ENCODE measurements around the gene HOXD4. TPM values are rescaled to one million over a fixed set of nuclear protein-coding genes. Genes with fewer than 3 reads are reported as not detected.

HOXD4 gene
- total RNA-seq, 6 donors from 2014 or later, result 0.79 to 0.81 TPM; not detected in 4

DNA sequence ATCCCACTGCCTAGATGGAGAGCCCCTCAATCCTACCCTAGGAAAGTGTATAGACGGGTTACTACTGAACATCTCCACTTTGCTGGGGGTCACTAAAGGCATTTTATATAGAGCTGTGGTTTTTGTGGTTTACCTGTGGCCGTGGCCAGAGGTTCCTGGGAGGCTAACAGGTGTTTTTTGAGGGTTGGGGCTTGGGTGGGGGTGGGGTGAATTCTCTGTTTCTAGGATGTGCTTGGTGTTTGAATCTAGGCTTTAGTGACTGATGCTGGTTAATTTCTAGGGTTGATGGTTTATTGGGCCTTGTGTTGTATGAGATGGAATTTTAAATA is 14.1 kb upstream of the HOXD4 start:
- 20 to 25% methylated on average over 1 to 2 of the region's 2 CpGs for WGBS, 2 donors
- Histone ChIP-seq H3K4me1 (peaks cover 21 to 41% (median 26%) of the 10 kb centered on the region in 4 donors), H3K9me3 (no peaks in the 10 kb centered on the region), H3K4me3 (peak overlapping the region in 1 of 4 donors; percentile 40), H3K27ac (no peak overlapping the region), H3K27me3 (peaks cover 0 to 65% (median 44%) of the 10 kb centered on the region in 4 donors), H3K36me3 (no peaks in the 10 kb centered on the region)
- ATAC-seq (ENCODE audit: low FRiP score in 2 of 2), result no peak
- TF ChIP-seq POLR2AphosphoS5 (IDR thresholded peaks at IDR 0.05), result no peak
- no peak for DNase-seq

DNA sequence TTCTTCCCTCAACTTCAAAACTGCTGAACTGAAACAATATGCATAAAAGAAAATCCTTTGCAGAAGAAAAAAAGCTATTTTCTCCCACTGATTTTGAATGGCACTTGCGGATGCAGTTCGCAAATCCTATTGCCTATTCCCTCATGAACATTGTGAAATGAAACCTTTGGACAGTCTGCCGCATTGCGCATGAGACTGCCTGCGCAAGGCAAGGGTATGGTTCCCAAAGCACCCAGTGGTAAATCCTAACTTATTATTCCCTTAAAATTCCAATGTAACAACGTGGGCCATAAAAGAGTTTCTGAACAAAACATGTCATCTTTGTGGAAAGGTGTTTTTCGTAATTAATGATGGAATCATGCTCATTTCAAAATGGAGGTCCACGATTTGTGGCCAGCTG is 13.4 kb upstream of the HOXD4 start:
- no peak overlapping the region for H3K4me3 ChIP-seq
- H3K27me3 ChIP-seq, result peaks cover 0 to 58% (median 41%) of the 10 kb centered on the region in 4 donors
- ATAC-seq (ENCODE audit: low FRiP score in 2 of 2) (no peak), DNase-seq (no peak)
- 41 to 44% methylated on average over 8 of the region's 8 CpGs for WGBS, 2 donors
- H3K9me3 ChIP-seq, result no peaks in the 10 kb centered on the region
- no peaks in the 10 kb centered on the region for H3K36me3 ChIP-seq
- H3K27ac ChIP-seq, result no peak overlapping the region
- TF ChIP-seq, protein P1, sequence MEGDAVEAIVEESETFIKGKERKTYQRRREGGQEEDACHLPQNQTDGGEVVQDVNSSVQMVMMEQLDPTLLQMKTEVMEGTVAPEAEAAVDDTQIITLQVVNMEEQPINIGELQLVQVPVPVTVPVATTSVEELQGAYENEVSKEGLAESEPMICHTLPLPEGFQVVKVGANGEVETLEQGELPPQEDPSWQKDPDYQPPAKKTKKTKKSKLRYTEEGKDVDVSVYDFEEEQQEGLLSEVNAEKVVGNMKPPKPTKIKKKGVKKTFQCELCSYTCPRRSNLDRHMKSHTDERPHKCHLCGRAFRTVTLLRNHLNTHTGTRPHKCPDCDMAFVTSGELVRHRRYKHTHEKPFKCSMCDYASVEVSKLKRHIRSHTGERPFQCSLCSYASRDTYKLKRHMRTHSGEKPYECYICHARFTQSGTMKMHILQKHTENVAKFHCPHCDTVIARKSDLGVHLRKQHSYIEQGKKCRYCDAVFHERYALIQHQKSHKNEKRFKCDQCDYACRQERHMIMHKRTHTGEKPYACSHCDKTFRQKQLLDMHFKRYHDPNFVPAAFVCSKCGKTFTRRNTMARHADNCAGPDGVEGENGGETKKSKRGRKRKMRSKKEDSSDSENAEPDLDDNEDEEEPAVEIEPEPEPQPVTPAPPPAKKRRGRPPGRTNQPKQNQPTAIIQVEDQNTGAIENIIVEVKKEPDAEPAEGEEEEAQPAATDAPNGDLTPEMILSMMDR (IDR thresholded peaks at IDR 0.05), result no peak
- TF ChIP-seq POLR2A (IDR thresholded peaks at IDR 0.05), result no peak
- TF ChIP-seq EP300 (IDR thresholded peaks at IDR 0.05), result no peak
- TF ChIP-seq POLR2AphosphoS5 (IDR thresholded peaks at IDR 0.05), result no peak
- H3K4me1 ChIP-seq, result peaks cover 21 to 38% (median 24%) of the 10 kb centered on the region in 4 donors

DNA sequence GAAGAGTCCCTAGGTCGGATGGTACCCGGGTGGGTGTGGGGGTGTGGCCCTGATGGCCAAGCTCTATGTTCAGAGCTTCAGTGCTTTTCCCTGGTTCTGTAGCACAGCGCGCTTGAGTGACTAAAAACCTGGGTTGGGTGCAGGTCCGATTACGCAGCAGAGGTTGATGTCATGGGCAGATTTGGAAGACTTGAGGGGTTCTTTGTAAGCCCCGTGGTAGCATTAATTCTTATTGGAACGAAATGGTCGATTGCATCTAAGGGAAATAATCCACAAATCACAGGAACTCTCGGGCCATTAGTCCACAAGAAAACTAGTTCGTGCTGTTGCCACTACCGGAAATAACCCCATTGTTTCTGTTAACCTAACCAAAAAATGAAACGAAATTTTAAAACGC is 12.8 kb upstream of the HOXD4 start:
- Histone ChIP-seq H3K9me3 (no peaks in the 10 kb centered on the region), H3K27ac (no peak overlapping the region), H3K4me3 (no peak overlapping the region), H3K27me3 (peaks cover 0 to 60% (median 38%) of the 10 kb centered on the region in 4 donors), H3K36me3 (no peaks in the 10 kb centered on the region), H3K4me1 (peaks cover 21 to 38% (median 24%) of the 10 kb centered on the region in 4 donors)
- WGBS, 2 donors, result 13 to 17% methylated on average over 14 of the region's 14 CpGs
- ATAC-seq (ENCODE audit: low FRiP score in 2 of 2) (no peak), DNase-seq (no peak)
- TF ChIP-seq, protein P1 (IDR thresholded peaks at IDR 0.05), result no peak
- no peak for TF ChIP-seq EP300 (IDR thresholded peaks at IDR 0.05)
- TF ChIP-seq POLR2AphosphoS5 (IDR thresholded peaks at IDR 0.05), result no peak
- TF ChIP-seq POLR2A (IDR thresholded peaks at IDR 0.05), result no peak

DNA sequence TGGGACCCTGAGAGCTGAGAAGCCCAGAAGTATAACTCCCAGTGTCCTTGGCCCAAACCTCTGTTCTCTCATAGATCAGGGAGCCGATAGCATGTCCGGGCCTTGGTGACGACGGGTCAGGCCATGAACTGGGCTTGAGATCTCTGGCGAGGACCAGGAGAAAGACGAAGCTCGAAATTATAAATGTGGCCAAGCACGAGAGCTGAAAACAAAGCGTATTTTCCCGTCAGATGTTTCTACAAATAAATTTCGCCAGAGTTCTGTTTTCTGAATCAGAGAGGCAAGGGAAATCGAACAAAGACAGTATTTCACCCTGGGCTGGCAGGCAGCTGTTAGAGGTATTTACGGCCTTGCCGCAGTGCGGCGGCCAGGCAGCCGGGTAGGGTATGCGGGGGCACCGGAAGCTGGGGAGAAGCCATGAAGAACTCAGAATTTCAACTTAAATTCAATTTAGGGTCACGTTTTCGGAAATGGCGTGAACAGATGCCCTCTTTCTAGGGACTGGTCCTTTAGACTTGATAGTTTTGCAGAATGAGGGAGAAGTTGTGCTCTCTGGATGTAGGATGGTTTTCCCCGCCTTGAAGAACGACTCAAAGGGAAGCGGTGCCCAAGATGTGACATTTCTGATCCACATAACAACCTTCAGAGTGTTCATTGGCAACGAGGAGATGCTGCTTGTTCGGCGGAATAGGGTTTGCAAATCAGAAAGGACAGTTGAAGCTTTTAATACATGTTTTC is 12.3 kb upstream of the HOXD4 start:
- DNase-seq (no peak), ATAC-seq (ENCODE audit: low FRiP score in 2 of 2) (no peak)
- 15 to 20% methylated on average over 28 of the region's 28 CpGs for WGBS, 2 donors
- Histone ChIP-seq H3K27ac (no peak overlapping the region), H3K4me3 (no peak overlapping the region), H3K9me3 (no peaks in the 10 kb centered on the region), H3K36me3 (no peaks in the 10 kb centered on the region), H3K4me1 (peaks cover 21 to 38% (median 24%) of the 10 kb centered on the region in 4 donors), H3K27me3 (peaks cover 0 to 63% (median 37%) of the 10 kb centered on the region in 4 donors)
- no peak for TF ChIP-seq POLR2A (IDR thresholded peaks at IDR 0.05)
- TF ChIP-seq EP300 (IDR thresholded peaks at IDR 0.05), result no peak
- TF ChIP-seq, protein P1 (IDR thresholded peaks at IDR 0.05), result no peak
- TF ChIP-seq POLR2AphosphoS5 (IDR thresholded peaks at IDR 0.05), result no peak

DNA sequence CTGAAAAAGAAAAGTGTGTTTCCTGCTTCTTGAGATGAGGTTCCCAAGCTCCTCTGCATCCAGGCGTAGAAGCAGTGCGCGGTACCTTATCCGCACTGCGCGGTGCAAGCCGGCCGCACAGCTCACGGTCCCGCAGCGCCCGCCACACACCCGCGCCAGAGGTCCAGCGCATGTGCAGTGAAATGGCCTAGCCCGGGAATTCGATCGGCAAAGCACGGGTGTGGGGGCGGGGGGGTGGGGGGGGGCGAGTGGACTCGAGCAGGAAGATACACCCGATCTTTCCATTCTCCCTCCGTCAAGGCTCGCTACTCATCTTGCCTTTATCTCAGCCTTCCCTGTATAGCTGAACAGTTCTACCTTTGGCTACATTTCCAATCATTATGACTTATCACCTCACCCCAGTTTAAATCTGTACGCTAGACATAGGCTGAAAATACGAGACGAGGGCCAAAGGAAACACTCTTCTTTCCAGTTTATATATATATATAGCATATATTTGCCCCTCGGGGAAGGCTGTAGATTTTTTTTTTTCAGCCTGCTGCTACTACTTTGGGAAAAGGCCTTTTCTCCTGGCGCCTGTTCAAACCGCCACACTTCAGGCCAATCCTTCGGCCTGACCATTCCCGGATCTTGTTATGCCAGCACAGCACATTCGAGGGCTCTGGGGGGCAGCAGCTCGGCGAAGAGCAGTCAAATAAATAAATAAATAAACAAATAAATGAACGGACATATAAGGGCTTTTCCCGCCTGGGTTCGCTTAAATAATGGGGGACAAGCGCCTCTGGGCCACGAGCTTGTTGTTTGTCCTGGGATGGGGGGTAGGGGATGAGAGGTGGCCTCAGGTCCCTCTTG is 11.5 kb upstream of the HOXD4 start:
- H3K9me3 ChIP-seq, result no peaks in the 10 kb centered on the region
- no peak overlapping the region for H3K27ac ChIP-seq
- H3K36me3 ChIP-seq, result no peaks in the 10 kb centered on the region
- H3K27me3 ChIP-seq, result peaks cover 0 to 63% (median 33%) of the 10 kb centered on the region in 4 donors
- DNase-seq, result peak in 1 of 2 donors; percentile 71
- WGBS, 2 donors, result 15% methylated on average over 27 to 39 of the region's 41 CpGs
- no peak for ATAC-seq (ENCODE audit: low FRiP score in 2 of 2)
- TF ChIP-seq POLR2AphosphoS5 (IDR thresholded peaks at IDR 0.05) (no peak), POLR2A (IDR thresholded peaks at IDR 0.05) (no peak), EP300 (IDR thresholded peaks at IDR 0.05) (no peak)
- TF ChIP-seq, protein P1 (IDR thresholded peaks at IDR 0.05), result no peak
- H3K4me3 ChIP-seq, result peak overlapping the region in 2 of 4 donors; percentile 44 to 51
- peaks cover 21 to 38% (median 24%) of the 10 kb centered on the region in 4 donors for H3K4me1 ChIP-seq
